H1 (cell line): ENCODE measurements around the gene RBFOX1. TPM values are rescaled to one million over a fixed set of nuclear protein-coding genes. Genes with fewer than 3 reads are reported as not detected.

Source experiments
- CTCF ChIA-PET: fragments of 300-600 bp; sonication (Branson Sonifier 250); formaldehyde crosslinking; loops from one replicate; lab custom pipeline; 2021; ENCODE audit not compliant: partially characterized antibody; lab: Charles Lee
- POLR2A ChIA-PET: fragments of 300-600 bp; sonication (Branson Sonifier 250); formaldehyde crosslinking; loops from one replicate; lab custom pipeline; 2021; ENCODE audit warnings: inconsistent platforms; ENCODE audit not compliant: partially characterized antibody; lab: Charles Lee
- DNase-seq, 2 experiments: peaks; one replicate each; pipeline versions ENCODE4 v3.0.0 to v3.0.0-alpha.2; 2010 to 2022; ENCODE audit warnings: low spot score in 2 of 2, low read depth in 1 of 2, mixed read lengths in 1 of 2
- FAIRE-seq: peaks from 2 replicates; lab custom pipeline; 2011; peaks lifted over from hg19 to GRCh38; lab: Jason Lieb, UNC
- H2AFZ ChIP-seq: 2 replicates; pipeline ENCODE4 v1.8.1; 2012; ENCODE audit warnings: low read length, inconsistent platforms
- H2AK5ac ChIP-seq: 2 replicates; pipeline ENCODE4 v1.6.1; 2013; ENCODE audit warnings: low read depth, low read length
- H2BK120ac ChIP-seq: replicated peaks from 2 replicates; pipeline ENCODE3; 2013; ENCODE audit warnings: low read depth, low read length, inconsistent platforms
- H2BK12ac ChIP-seq: 2 replicates; pipeline ENCODE4 v1.6.1; 2013; ENCODE audit warnings: low read depth, low read length
- H2BK15ac ChIP-seq: 2 replicates; pipeline ENCODE4 v1.6.1; 2013; ENCODE audit warnings: low read length
- H2BK20ac ChIP-seq: 2 replicates; pipeline ENCODE4 v1.6.1; 2013; ENCODE audit warnings: low read length
- H2BK5ac ChIP-seq: 2 replicates; pipeline ENCODE4 v1.6.1; 2013; ENCODE audit warnings: low read depth, low read length
- H3K14ac ChIP-seq: 2 replicates; pipeline ENCODE4 v1.6.1; 2013; ENCODE audit warnings: inconsistent platforms; ENCODE audit not compliant: insufficient read length
- H3K18ac ChIP-seq: 2 replicates; pipeline ENCODE4 v1.6.1; 2013; ENCODE audit warnings: low read length; ENCODE audit errors: extremely low read depth
- H3K23ac ChIP-seq: 2 replicates; pipeline ENCODE4 v1.6.1; 2013; ENCODE audit warnings: inconsistent platforms; ENCODE audit not compliant: insufficient read length
- H3K23me2 ChIP-seq: 2 replicates; pipeline ENCODE4 v1.6.1; 2013; ENCODE audit warnings: low read depth, low read length
- H3K27ac ChIP-seq: 2 replicates; pipeline ENCODE4 v1.6.1; 2011; ENCODE audit warnings: low read depth, low read length, inconsistent platforms
- H3K27me3 ChIP-seq, 4 experiments: replicated peaks in 1 of 4; 1 replicate in 1 of 4; 2 replicates in 3 of 4; pipeline versions ENCODE4 v1.6.1 to v1.8.1; 2011 to 2013; ENCODE audit warnings: low read length in 3 of 4, mild to moderate bottlenecking in 3 of 4, inconsistent platforms in 2 of 4, mixed read lengths in 2 of 4, moderate library complexity in 1 of 4; ENCODE audit not compliant: control insufficient read depth in 3 of 4, insufficient read depth in 3 of 4; ENCODE audit errors: extremely low read depth in 1 of 4
- H3K36me3 ChIP-seq, 4 experiments: 2 replicates each; pipeline versions ENCODE4 v1.6.1 to v1.8.1; 2011 to 2013; ENCODE audit warnings: mild to moderate bottlenecking in 4 of 4, low read length in 3 of 4, moderate library complexity in 2 of 4, control low read depth in 1 of 4, inconsistent platforms in 1 of 4; ENCODE audit not compliant: insufficient read depth in 4 of 4, control insufficient read depth in 2 of 4
- H3K4ac ChIP-seq: replicated peaks from 2 replicates; pipeline ENCODE3; 2013; ENCODE audit warnings: low read length, low read depth, mixed read lengths, inconsistent platforms; ENCODE audit not compliant: insufficient read length
- H3K4me1 ChIP-seq, 4 experiments: replicated peaks in 1 of 4; 1 replicate in 1 of 4; 2 replicates in 3 of 4; pipeline versions ENCODE4 v1.6.1 to v1.8.1; 2011 to 2013; ENCODE audit warnings: low read length in 3 of 4, inconsistent platforms in 2 of 4, mixed read lengths in 1 of 4; ENCODE audit not compliant: insufficient read depth in 4 of 4, control insufficient read depth in 3 of 4
- H3K4me2 ChIP-seq, 2 experiments: 2 replicates each; pipeline versions ENCODE4 v1.6.1 to v1.8.1; 2011 to 2013; ENCODE audit warnings: low read depth in 2 of 2, low read length in 2 of 2, control low read depth in 1 of 2, inconsistent platforms in 1 of 2, mild to moderate bottlenecking in 1 of 2; ENCODE audit not compliant: insufficient read depth in 1 of 2
- H3K4me3 ChIP-seq, 4 experiments: fragments of 200-600, 300-600 bp in 1 of 4; sonication (generic), shearing (Covaris generic), sonication (Bioruptor Twin) in 1 of 4; 2 replicates each; pipeline versions ENCODE4 v1.5.1 to v1.8.1; 2011 to 2016; ENCODE audit warnings: low read length in 4 of 4, low read depth in 3 of 4, control low read depth in 2 of 4, inconsistent platforms in 2 of 4, mild to moderate bottlenecking in 2 of 4, mixed read lengths in 1 of 4, moderate library complexity in 1 of 4; ENCODE audit not compliant: insufficient read depth in 2 of 4; ENCODE audit errors: extremely low read depth in 1 of 4
- H3K56ac ChIP-seq: replicated peaks from 2 replicates; pipeline ENCODE3; 2013; ENCODE audit warnings: low read depth, mild to moderate bottlenecking, mixed read lengths, low read length, inconsistent platforms; ENCODE audit not compliant: insufficient read length
- H3K79me1 ChIP-seq: 2 replicates; pipeline ENCODE4 v1.6.1; 2013; ENCODE audit warnings: low read depth, low read length, control low read depth
- H3K79me2 ChIP-seq, 2 experiments: 2 replicates each; pipeline versions ENCODE4 v1.6.1 to v1.8.1; 2012 to 2013; ENCODE audit warnings: low read length in 2 of 2, mild to moderate bottlenecking in 2 of 2, inconsistent platforms in 1 of 2; ENCODE audit not compliant: insufficient read depth in 2 of 2, control insufficient read depth in 1 of 2
- H3K9ac ChIP-seq, 4 experiments: replicated peaks in 1 of 4; 1 replicate in 1 of 4; 2 replicates in 3 of 4; pipeline versions ENCODE4 v1.6.1 to v1.8.1; 2011 to 2013; ENCODE audit warnings: low read depth in 3 of 4, low read length in 3 of 4, control low read depth in 2 of 4, mild to moderate bottlenecking in 2 of 4, moderate library complexity in 2 of 4, inconsistent platforms in 1 of 4; ENCODE audit errors: extremely low read depth in 1 of 4
- H3K9me3 ChIP-seq, 2 experiments: 2 replicates each; pipeline versions ENCODE4 v1.6.1 to v1.8.1; 2012 to 2013; ENCODE audit warnings: mild to moderate bottlenecking in 2 of 2, moderate library complexity in 2 of 2, control low read depth in 1 of 2, inconsistent platforms in 1 of 2, low read depth in 1 of 2, low read length in 1 of 2, mixed read lengths in 1 of 2; ENCODE audit not compliant: insufficient read depth in 2 of 2
- H4K20me1 ChIP-seq, 2 experiments: replicated peaks in 1 of 2; 2 replicates each; pipeline versions ENCODE3 to v1.8.1; 2011 to 2013; ENCODE audit warnings: inconsistent platforms in 2 of 2, low read length in 2 of 2, mild to moderate bottlenecking in 1 of 2; ENCODE audit not compliant: insufficient read depth in 2 of 2, control insufficient read depth in 1 of 2
- H4K5ac ChIP-seq: 2 replicates; pipeline ENCODE4 v1.6.1; 2013; ENCODE audit warnings: low read length, low read depth, mixed read lengths, inconsistent platforms; ENCODE audit not compliant: insufficient read length
- H4K8ac ChIP-seq: 2 replicates; pipeline ENCODE4 v1.8.0; 2013; ENCODE audit warnings: mild to moderate bottlenecking, moderate library complexity, low read length, inconsistent platforms; ENCODE audit not compliant: insufficient read depth; ENCODE audit errors: extremely low read depth
- H4K91ac ChIP-seq: replicated peaks from 2 replicates; pipeline ENCODE3; 2013; ENCODE audit warnings: low read length, mixed read lengths, inconsistent platforms; ENCODE audit not compliant: insufficient read length
- ATF2 ChIP-seq: IDR thresholded peaks from 2 replicates; pipeline ENCODE4 v1.6.1; 2012; ENCODE audit warnings: low read length, inconsistent platforms
- BACH1 ChIP-seq: IDR thresholded peaks from 2 replicates; pipeline ENCODE4 v1.6.1; 2012; ENCODE audit warnings: low read length, improper control_type of control experiment
- E2F6 ChIP-seq: IDR thresholded peaks from 2 replicates; pipeline ENCODE4 v1.6.1; 2012; ENCODE audit warnings: inconsistent platforms
- FOSL1 ChIP-seq: IDR thresholded peaks from 2 replicates; pipeline ENCODE4 v1.6.1; 2011; ENCODE audit warnings: mild to moderate bottlenecking, low read depth, low read length, moderate library complexity; ENCODE audit not compliant: insufficient read depth
- JUN ChIP-seq: IDR thresholded peaks from 2 replicates; pipeline ENCODE4 v1.6.1; 2011; ENCODE audit warnings: low read depth, mild to moderate bottlenecking, improper control_type of control experiment, low read length
- JUND ChIP-seq: IDR thresholded peaks from 2 replicates; pipeline ENCODE4 v1.6.1; 2011; ENCODE audit warnings: mild to moderate bottlenecking, improper control_type of control experiment, low read length
- KDM1A ChIP-seq: fragments of 200-600, 300-600 bp; sonication (generic); IDR thresholded peaks from 2 replicates; pipeline ENCODE4 v1.7.1; 2016; ENCODE audit warnings: mild to moderate bottlenecking, low read length, borderline replicate concordance
- PHF8 ChIP-seq: fragments of 200-600 bp; sonication (generic); conservative IDR thresholded peaks from 2 replicates; pipeline ENCODE4 v1.7.1; 2012; ENCODE audit warnings: low read depth, mild to moderate bottlenecking, inconsistent platforms, low read length, moderate library complexity
- POLR2AphosphoS5 ChIP-seq: IDR thresholded peaks from 2 replicates; pipeline ENCODE4 v1.6.1; 2011; ENCODE audit warnings: low read depth, low read length
- RAD21 ChIP-seq, 2 experiments: IDR thresholded peaks in 1 of 2; conservative IDR thresholded peaks in 1 of 2; 2 replicates each; pipeline ENCODE4 v1.6.1; 2011; ENCODE audit warnings: low read depth in 2 of 2, low read length in 2 of 2, improper control_type of control experiment in 1 of 2, inconsistent platforms in 1 of 2, mild to moderate bottlenecking in 1 of 2, moderate library complexity in 1 of 2
- SIRT6 ChIP-seq: IDR thresholded peaks from one replicate; pipeline ENCODE4 v1.7.1; 2012; ENCODE audit warnings: low read length, inconsistent platforms
- SP1 ChIP-seq: IDR thresholded peaks from 2 replicates; pipeline ENCODE4 v1.6.1; 2011; ENCODE audit warnings: low read depth, low read length
- TAF1 ChIP-seq: IDR thresholded peaks from 2 replicates; pipeline ENCODE4 v1.6.1; 2011; ENCODE audit warnings: mild to moderate bottlenecking, low read depth, low read length
- WGBS, 2 experiments: shearing (Covaris generic) in 1 of 2; methylation state at CpG; one replicate each; pipeline versions ENCODE4 v1.1.6 to v1.1.7; 2013 to 2015; ENCODE audit warnings: low lambda C conversion rate in 2 of 2, mixed read lengths in 2 of 2, inconsistent platforms in 1 of 2, low coverage in 1 of 2, missing lambda C conversion rate in 1 of 2; ENCODE audit not compliant: insufficient replicate concordance in 2 of 2, insufficient coverage in 1 of 2, insufficient read length in 1 of 2; ENCODE audit errors: extremely low coverage in 1 of 2, missing lambda C conversion rate in 1 of 2; 5-methylcytosine and 5-hydroxymethylcytosine counted together
- polyA plus RNA-seq, 7 experiments: library from polyadenylated mRNA; depleted of rRNA in 3 of 7; stranded (reverse) in 5 of 7; unstranded in 2 of 7; fragments of >200 nt in 5 of 7; fragments of 200-250 nt in 2 of 7; gene quantifications; 1 replicate in 5 of 7; 2 replicates in 1 of 7; 4 replicates in 1 of 7; pipeline versions ENCODE4 v1.2.1 to v1.2.3, GENCODE V29; 2011 to 2013; ENCODE audit warnings: missing spikeins in 2 of 7, mixed read lengths in 2 of 7
- total RNA-seq: library from RNA; stranded (reverse); fragmentation: NEBNext Ultra II Directional; extraction: Animal tissue kit (Norgen Biotek cat#: 25700); gene quantifications from 2 replicates; pipeline ENCODE4 v1.2.1, GENCODE V29; 2021

The RBFOX1 gene
- total and polyA plus RNA-seq, 2 of the 8 experiments (the other 6 are each of a cell fraction or from before 2014, with no cell fraction given): 1.7 to 2.8 TPM

- Histone ChIP-seq H2BK20ac (no peak overlapping the region), H3K9ac (no peak overlapping the region), H2BK120ac (no peak overlapping the region), H3K27ac (no peak overlapping the region), H3K4me3 (no peak overlapping the region), H3K27me3 (no peaks in the 10 kb centered on the region), H2AFZ (no peak overlapping the region), H2BK5ac (no peak overlapping the region), H4K8ac (no peak overlapping the region), H2BK12ac (no peak overlapping the region), H3K4me1 (peaks cover 0 to 4% (median under 1%) of the 10 kb centered on the region in 4 experiments; a peak in 1 of 7 replicates), H4K5ac (no peak overlapping the region), H4K91ac (no peak overlapping the region), H3K56ac (no peak overlapping the region), H2BK15ac (no peak overlapping the region), H4K20me1 (peaks cover 0 to 3% of the 10 kb centered on the region in 2 experiments), H3K79me2 (no peaks in the 10 kb centered on the region), H3K4ac (no peak overlapping the region), H3K14ac (no peak overlapping the region), H3K4me2 (no peak overlapping the region), H3K18ac (no peak overlapping the region), H3K36me3 (no peaks in the 10 kb centered on the region), H3K23ac (no peak overlapping the region), H3K79me1 (no peaks in the 10 kb centered on the region), H2AK5ac (no peak overlapping the region), H3K23me2 (peaks cover 9% of the 10 kb centered on the region; the same call in 1 of the 2 replicates), H3K9me3 (no peaks in the 10 kb centered on the region)
- ChIA-PET CTCF (no interaction called here), POLR2A (no interaction called here)
- FAIRE-seq (no peak), DNase-seq (no peak)
- WGBS, 2 experiments: 90% methylated on average over 7 of the region's 7 CpGs; no CpG with 5 or more reads in 1 of the 2 experiments
- TF ChIP-seq BACH1: no peak
- TF ChIP-seq PHF8: no peak
- TF ChIP-seq RAD21 (IDR thresholded peaks at IDR 0.05 in 1 of 2, conservative IDR thresholded peaks at IDR 0.05 in 1 of 2; ENCODE audit: low read depth in 2 of 2, low read length in 2 of 2): no peak
- TF ChIP-seq FOSL1: no peak
- TF ChIP-seq SIRT6: no peak
- TF ChIP-seq POLR2AphosphoS5: no peak
- TF ChIP-seq JUND: no peak
- no peak for TF ChIP-seq SP1
- no peak for TF ChIP-seq ATF2
- no peak for TF ChIP-seq KDM1A
- TF ChIP-seq JUN: no peak
- TF ChIP-seq TAF1: no peak
- TF ChIP-seq E2F6: no peak
These were observed 33.4 kb downstream of the RBFOX1 start for GRCh38 chr16:7366041-7366440.
